ENCODE results near the gene CABLES2. TPM values are rescaled to one million over a fixed set of nuclear protein-coding genes. Genes with fewer than 3 reads are reported as not detected.

Gene CABLES2
- total RNA-seq, 1 donor from 2014 or later = 6.4 TPM

GRCh38 chr20:62359491-62360121 lies 47.5 kb downstream of the CABLES2 start:
- Mint-ChIP-seq H3K36me3 (ENCODE audit: low read depth) (peaks cover 1% of the 10 kb centered on the region), H3K27ac (ENCODE audit: unreplicated experiment) (peak overlapping the region; percentile 70), H3K4me1 (ENCODE audit: low read depth) (peaks cover 80% of the 10 kb centered on the region), H3K27me3 (ENCODE audit: low read depth) (no peaks in the 10 kb centered on the region), H3K4me3 (ENCODE audit: unreplicated experiment) (no peak overlapping the region), H3K9me3 (ENCODE audit: low read depth) (no peaks in the 10 kb centered on the region)
- DNase-seq (ENCODE audit: low spot score) = no peak
- TF ChIP-seq, protein P1, sequence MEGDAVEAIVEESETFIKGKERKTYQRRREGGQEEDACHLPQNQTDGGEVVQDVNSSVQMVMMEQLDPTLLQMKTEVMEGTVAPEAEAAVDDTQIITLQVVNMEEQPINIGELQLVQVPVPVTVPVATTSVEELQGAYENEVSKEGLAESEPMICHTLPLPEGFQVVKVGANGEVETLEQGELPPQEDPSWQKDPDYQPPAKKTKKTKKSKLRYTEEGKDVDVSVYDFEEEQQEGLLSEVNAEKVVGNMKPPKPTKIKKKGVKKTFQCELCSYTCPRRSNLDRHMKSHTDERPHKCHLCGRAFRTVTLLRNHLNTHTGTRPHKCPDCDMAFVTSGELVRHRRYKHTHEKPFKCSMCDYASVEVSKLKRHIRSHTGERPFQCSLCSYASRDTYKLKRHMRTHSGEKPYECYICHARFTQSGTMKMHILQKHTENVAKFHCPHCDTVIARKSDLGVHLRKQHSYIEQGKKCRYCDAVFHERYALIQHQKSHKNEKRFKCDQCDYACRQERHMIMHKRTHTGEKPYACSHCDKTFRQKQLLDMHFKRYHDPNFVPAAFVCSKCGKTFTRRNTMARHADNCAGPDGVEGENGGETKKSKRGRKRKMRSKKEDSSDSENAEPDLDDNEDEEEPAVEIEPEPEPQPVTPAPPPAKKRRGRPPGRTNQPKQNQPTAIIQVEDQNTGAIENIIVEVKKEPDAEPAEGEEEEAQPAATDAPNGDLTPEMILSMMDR (IDR thresholded peaks at IDR 0.05) = no peak

DNA sequence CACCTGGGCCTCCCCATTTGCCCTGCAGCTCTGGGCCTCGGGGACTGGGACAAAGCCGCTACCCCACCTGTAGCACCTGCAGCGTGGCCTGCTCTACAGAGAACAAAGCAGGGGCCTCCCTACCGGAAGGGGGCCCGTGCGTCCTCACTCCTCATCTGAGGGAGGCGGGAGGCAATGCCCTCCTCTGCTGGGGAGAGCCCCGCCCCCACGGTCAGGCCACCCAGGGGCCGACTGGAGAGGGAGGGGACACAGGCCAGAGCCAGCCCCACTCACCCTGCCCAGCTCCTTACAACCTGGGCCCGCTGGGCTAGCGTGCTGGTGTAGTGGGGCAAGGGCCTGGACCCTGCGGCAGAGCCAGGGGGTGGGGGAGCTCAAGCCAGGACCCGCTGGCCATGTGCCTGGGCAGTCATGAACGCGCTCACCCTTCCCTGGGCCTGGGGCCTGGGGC lies 48.0 kb downstream of the CABLES2 start:
- TF ChIP-seq, protein P1 (IDR thresholded peaks at IDR 0.05) = no peak
- Mint-ChIP-seq H3K27me3 (ENCODE audit: low read depth) (no peaks in the 10 kb centered on the region), H3K4me3 (ENCODE audit: unreplicated experiment) (no peak overlapping the region), H3K27ac (ENCODE audit: unreplicated experiment) (peak overlapping the region; percentile 63), H3K9me3 (ENCODE audit: low read depth) (no peaks in the 10 kb centered on the region), H3K36me3 (ENCODE audit: low read depth) (peaks cover 1% of the 10 kb centered on the region), H3K4me1 (ENCODE audit: low read depth) (peaks cover 79% of the 10 kb centered on the region)
- DNase-seq (ENCODE audit: low spot score) = no peak

DNA sequence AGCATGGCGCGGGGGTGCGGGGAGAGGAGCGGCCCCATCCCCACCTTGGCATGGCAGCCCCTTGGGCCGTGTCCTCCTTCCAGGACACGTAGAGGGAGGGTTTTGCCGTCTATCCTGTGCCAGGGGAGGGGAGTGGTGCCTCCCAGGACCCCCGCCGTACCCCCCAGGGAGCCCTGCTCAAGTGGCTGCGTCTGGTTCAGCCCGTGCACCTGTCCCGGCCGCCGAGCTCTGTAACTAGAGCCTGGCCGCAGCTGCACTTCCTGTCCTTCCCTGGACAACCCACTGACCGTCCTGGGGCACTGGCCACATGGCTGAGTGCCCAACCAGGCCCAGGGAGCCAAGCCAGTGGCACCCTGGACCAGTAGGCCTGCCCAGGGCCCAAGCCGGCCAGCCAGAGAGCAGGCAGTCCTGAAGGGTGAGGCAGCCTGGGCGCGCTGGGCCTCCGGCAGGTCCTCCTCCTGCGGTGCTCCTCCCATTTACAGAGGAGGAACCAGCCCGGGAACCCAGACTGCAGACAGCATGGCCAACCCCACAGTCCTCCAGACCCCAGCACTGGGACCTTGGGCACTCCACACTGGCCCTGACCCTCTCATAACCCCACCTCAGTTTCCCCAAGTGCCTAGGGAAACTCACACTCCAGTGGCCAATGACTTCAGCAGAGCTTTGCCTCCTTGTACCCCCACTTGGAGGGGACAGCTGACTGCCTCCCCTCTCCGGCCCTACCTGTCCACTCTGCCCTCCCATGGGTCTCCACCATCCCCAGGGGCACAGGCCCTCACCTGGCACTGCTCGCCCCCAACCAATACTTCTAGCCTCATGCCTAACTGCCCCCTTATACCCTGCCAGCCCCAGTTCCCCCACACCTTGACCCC lies 48.7 kb downstream of the CABLES2 start:
- H3K4me1 Mint-ChIP-seq (ENCODE audit: low read depth) = peaks cover 73% of the 10 kb centered on the region
- DNase-seq (ENCODE audit: low spot score) = no peak
- no peak overlapping the region for H3K4me3 Mint-ChIP-seq (ENCODE audit: unreplicated experiment)
- peak overlapping the region; percentile 17 for H3K27ac Mint-ChIP-seq (ENCODE audit: unreplicated experiment)
- H3K9me3 Mint-ChIP-seq (ENCODE audit: low read depth) = no peaks in the 10 kb centered on the region
- H3K36me3 Mint-ChIP-seq (ENCODE audit: low read depth) = peaks cover 1% of the 10 kb centered on the region
- TF ChIP-seq, protein P1 (IDR thresholded peaks at IDR 0.05) = no peak
- no peaks in the 10 kb centered on the region for H3K27me3 Mint-ChIP-seq (ENCODE audit: low read depth)

GRCh38 chr20:62357681-62358080 lies 49.4 kb downstream of the CABLES2 start:
- Mint-ChIP-seq H3K4me3 (ENCODE audit: unreplicated experiment) (no peak overlapping the region), H3K27me3 (ENCODE audit: low read depth) (no peaks in the 10 kb centered on the region), H3K4me1 (ENCODE audit: low read depth) (peaks cover 68% of the 10 kb centered on the region), H3K36me3 (ENCODE audit: low read depth) (peaks cover 1% of the 10 kb centered on the region), H3K9me3 (ENCODE audit: low read depth) (no peaks in the 10 kb centered on the region), H3K27ac (ENCODE audit: unreplicated experiment) (peak overlapping the region; percentile 92)
- DNase-seq (ENCODE audit: low spot score) = no peak
- TF ChIP-seq, protein P1 (IDR thresholded peaks at IDR 0.05) = no peak

GRCh38 chr20:62357187-62357667 lies 49.9 kb downstream of the CABLES2 start:
- H3K4me3 Mint-ChIP-seq (ENCODE audit: unreplicated experiment) = peak overlapping the region; percentile 42
- TF ChIP-seq, protein P1 (IDR thresholded peaks at IDR 0.05) = no peak
- H3K4me1 Mint-ChIP-seq (ENCODE audit: low read depth) = peaks cover 63% of the 10 kb centered on the region
- H3K36me3 Mint-ChIP-seq (ENCODE audit: low read depth) = peaks cover 1% of the 10 kb centered on the region
- DNase-seq (ENCODE audit: low spot score) = no peak
- peak overlapping the region; percentile 92 for H3K27ac Mint-ChIP-seq (ENCODE audit: unreplicated experiment)
- no peaks in the 10 kb centered on the region for H3K27me3 Mint-ChIP-seq (ENCODE audit: low read depth)
- no peaks in the 10 kb centered on the region for H3K9me3 Mint-ChIP-seq (ENCODE audit: low read depth)
